Activated CD4-positive, alpha-beta T cell treated with anti-CD3 and anti-CD28 coated beads, Interleukin-2, amount 10 ng/mL, durations not matched to agents 7 days and 5 days (primary cell): ENCODE results near the gene VPS26A. TPM values are rescaled to one million over a fixed set of nuclear protein-coding genes. Genes with fewer than 3 reads are reported as not detected.
A peak's percentile ranks its signal among the peaks of the same experiment; 100 is the strongest.
"Not testable (repeated sequence)": the region's sequence is repeated elsewhere in the genome, so short reads cannot be mapped to it uniquely, and the experiment has no call there.

ENCODE experiments used
- CTCF ChIA-PET: fragments of 350-600 bp; sonication (Branson Sonifier 250); formaldehyde crosslinking; loops from one replicate; lab custom pipeline; 2021; ENCODE audit warnings: antibody characterized with exemption; lab: Charles Lee
- POLR2A ChIA-PET: fragments of 350-600 bp; sonication (Branson Sonifier 250); formaldehyde crosslinking; loops from one replicate; lab custom pipeline; 2021; ENCODE audit warnings: antibody characterized with exemption; lab: Charles Lee
- DNase-seq: peaks from one replicate; pipeline ENCODE4 v3.0.0-alpha.2; 2020
- H3K27ac Mint-ChIP-seq: one replicate; pipeline ENCODE4 v1.8.0; 2021; ENCODE audit warnings: mild to moderate bottlenecking, moderate library complexity, mixed read lengths
- H3K27me3 Mint-ChIP-seq: one replicate; pipeline ENCODE4 v1.8.0; 2021; ENCODE audit warnings: mixed read lengths
- H3K36me3 Mint-ChIP-seq: one replicate; pipeline ENCODE4 v1.8.0; 2021; ENCODE audit warnings: low read depth, mixed read lengths
- H3K4me1 Mint-ChIP-seq: one replicate; pipeline ENCODE4 v1.8.0; 2021; ENCODE audit warnings: mixed read lengths
- H3K4me3 Mint-ChIP-seq: one replicate; pipeline ENCODE4 v1.8.0; 2021; ENCODE audit warnings: mild to moderate bottlenecking, moderate library complexity, mixed read lengths
- H3K9me3 Mint-ChIP-seq: one replicate; pipeline ENCODE4 v1.8.0; 2021; ENCODE audit warnings: mixed read lengths
- total RNA-seq, 2 experiments: library from RNA; stranded (reverse); gene quantifications; one replicate each; pipeline ENCODE4 v1.2.3, GENCODE V29; 2021

VPS26A gene
- total RNA-seq, 2 experiments from 2014 or later = 38.2 to 40.5 TPM

GRCh38 chr10:69146759-69147158 is 22.8 kb downstream of the VPS26A start:
- Mint-ChIP-seq H3K9me3 (no peaks in the 10 kb centered on the region), H3K27me3 (no peaks in the 10 kb centered on the region), H3K27ac (no peak overlapping the region), H3K4me1 (peaks cover 23% of the 10 kb centered on the region), H3K36me3 (peaks cover 2% of the 10 kb centered on the region), H3K4me3 (no peak overlapping the region)
- CTCF ChIA-PET = no interaction called here
- POLR2A ChIA-PET = interaction anchor here (0.6 kb wide), 1 partner anchor 77 kb away, joined by 3 read pairs; no protein-coding TSS in a partner anchor
- DNase-seq = no peak

- no peak for DNase-seq
- no peak overlapping the region for H3K27ac Mint-ChIP-seq
Measured at GRCh38 chr10:69151984-69152383, 28.0 kb downstream of the VPS26A start.

GRCh38 chr10:69153227-69153626 is 29.2 kb downstream of the VPS26A start:
- H3K4me1 Mint-ChIP-seq = peaks cover 6% of the 10 kb centered on the region
- no peaks in the 10 kb centered on the region for H3K27me3 Mint-ChIP-seq
- no peak for DNase-seq
- no peaks in the 10 kb centered on the region for H3K9me3 Mint-ChIP-seq
- H3K4me3 Mint-ChIP-seq = no peak overlapping the region
- POLR2A ChIA-PET = no interaction called here
- H3K36me3 Mint-ChIP-seq = peaks cover 9% of the 10 kb centered on the region
- no peak overlapping the region for H3K27ac Mint-ChIP-seq
- CTCF ChIA-PET = interaction anchor here (1.9 kb wide), 1 partner anchor 9 kb away, joined by 5 read pairs; no protein-coding TSS in a partner anchor

More at GRCh38 chr10:69151984-69152383, 28.0 kb downstream of the VPS26A start:
- ChIA-PET POLR2A (interaction anchor here (0.8 kb wide), 1 partner anchor 245 kb away, joined by 4 read pairs; no protein-coding TSS in a partner anchor), CTCF (interaction anchor here (0.6 to 1.9 kb wide), 4 partner anchors 10 to 169 kb away, joined by 4 to 5 read pairs (median 4); no protein-coding TSS in a partner anchor)
- peaks cover 5% of the 10 kb centered on the region for H3K36me3 Mint-ChIP-seq
- H3K27me3 Mint-ChIP-seq = no peaks in the 10 kb centered on the region
- peaks cover 10% of the 10 kb centered on the region for H3K4me1 Mint-ChIP-seq
- H3K9me3 Mint-ChIP-seq = no peaks in the 10 kb centered on the region
- H3K4me3 Mint-ChIP-seq = no peak overlapping the region

GRCh38 chr10:69160809-69161241 is 36.8 kb downstream of the VPS26A start:
- Mint-ChIP-seq H3K27me3 (no peaks in the 10 kb centered on the region), H3K9me3 (no peaks in the 10 kb centered on the region), H3K27ac (no peak overlapping the region), H3K4me1 (no peaks in the 10 kb centered on the region), H3K4me3 (no peak overlapping the region), H3K36me3 (peaks cover 30% of the 10 kb centered on the region)
- DNase-seq = no peak
- ChIA-PET CTCF (interaction anchor here (1.7 kb wide), 1 partner anchor 44 kb away, joined by 3 read pairs; no protein-coding TSS in a partner anchor), POLR2A (no interaction called here)

GRCh38 chr10:69168493-69168892 is 44.5 kb downstream of the VPS26A start:
- H3K4me1 Mint-ChIP-seq = peaks cover 4% of the 10 kb centered on the region
- CTCF ChIA-PET = interaction anchor here (0.6 to 1.8 kb wide), 3 partner anchors 42 to 76 kb away, joined by 3 to 6 read pairs (median 3); no protein-coding TSS in a partner anchor
- no peaks in the 10 kb centered on the region for H3K9me3 Mint-ChIP-seq
- peaks cover 35% of the 10 kb centered on the region for H3K36me3 Mint-ChIP-seq
- H3K27me3 Mint-ChIP-seq = no peaks in the 10 kb centered on the region
- no peak overlapping the region for H3K4me3 Mint-ChIP-seq
- H3K27ac Mint-ChIP-seq = no peak overlapping the region
- DNase-seq = no peak
- POLR2A ChIA-PET = no interaction called here

GRCh38 chr10:69172241-69172982 is 48.4 kb downstream of the VPS26A start:
- no peaks in the 10 kb centered on the region for H3K9me3 Mint-ChIP-seq
- H3K27ac Mint-ChIP-seq = no peak overlapping the region
- no peak for DNase-seq
- ChIA-PET CTCF (no interaction called here), POLR2A (no interaction called here)
- H3K4me1 Mint-ChIP-seq = peaks cover 4% of the 10 kb centered on the region
- H3K4me3 Mint-ChIP-seq = no peak overlapping the region
- H3K27me3 Mint-ChIP-seq = no peaks in the 10 kb centered on the region
- H3K36me3 Mint-ChIP-seq = peaks cover 24% of the 10 kb centered on the region

- H3K4me3 Mint-ChIP-seq, H3K9me3 Mint-ChIP-seq, DNase-seq, H3K27me3 Mint-ChIP-seq, POLR2A ChIA-PET, H3K27ac Mint-ChIP-seq: not testable (repeated sequence)
- Mint-ChIP-seq H3K36me3 (peaks cover 17% of the 10 kb centered on the region), H3K4me1 (peaks cover 15% of the 10 kb centered on the region)
- CTCF ChIA-PET = interaction anchor here (1.0 to 1.1 kb wide), 2 partner anchors 10 to 30 kb away, joined by 3 read pairs; no protein-coding TSS in a partner anchor
Measured at GRCh38 chr10:69175326-69175725, 51.3 kb downstream of the VPS26A start.

GRCh38 chr10:69176823-69177222 is 52.8 kb downstream of the VPS26A start:
- ChIA-PET CTCF (no interaction called here), POLR2A (no interaction called here)
- Mint-ChIP-seq H3K36me3 (peaks cover 4% of the 10 kb centered on the region), H3K4me3 (no peak overlapping the region), H3K9me3 (no peaks in the 10 kb centered on the region), H3K4me1 (peaks cover 26% of the 10 kb centered on the region), H3K27me3 (no peaks in the 10 kb centered on the region), H3K27ac (no peak overlapping the region)
- no peak for DNase-seq

- H3K27ac Mint-ChIP-seq = peak overlapping the region; percentile 99
- H3K4me3 Mint-ChIP-seq = peak overlapping the region; percentile 89
- H3K9me3 Mint-ChIP-seq = no peaks in the 10 kb centered on the region
- H3K36me3 Mint-ChIP-seq = no peaks in the 10 kb centered on the region
- POLR2A ChIA-PET = interaction anchor here (0.5 kb wide), 1 partner anchor 53 kb away, joined by 3 read pairs; no protein-coding TSS in a partner anchor
- CTCF ChIA-PET = no interaction called here
- peaks cover 35% of the 10 kb centered on the region for H3K4me1 Mint-ChIP-seq
- H3K27me3 Mint-ChIP-seq = no peaks in the 10 kb centered on the region
- DNase-seq = peak; percentile 48
Measured at GRCh38 chr10:69179089-69179742, 55.2 kb downstream of the VPS26A start.

GRCh38 chr10:69179743-69180524 is 56.0 kb downstream of the VPS26A start, which contains the start of gene SUPV3L1:
TSS of gene SUPV3L1 (plus strand) at chr10:69180234. CDS start at chr10:69180292, 58 bp downstream.
- peaks cover 39% of the 10 kb centered on the region for H3K4me1 Mint-ChIP-seq
- H3K4me3 Mint-ChIP-seq = peak within 1 kb of the TSS; percentile 89
- H3K27ac Mint-ChIP-seq = peak within 1 kb of the TSS; percentile 99
- CTCF ChIA-PET = interaction anchor here (0.7 kb wide), 1 partner anchor 227 kb away, joined by 4 read pairs; no protein-coding TSS in a partner anchor
- no peaks in the 10 kb centered on the region for H3K9me3 Mint-ChIP-seq
- H3K36me3 Mint-ChIP-seq = no peaks in the 10 kb centered on the region
- POLR2A ChIA-PET = interaction anchor here (0.5 kb wide), 1 partner anchor 53 kb away, joined by 3 read pairs; no protein-coding TSS in a partner anchor
- H3K27me3 Mint-ChIP-seq = no peaks in the 10 kb centered on the region
- peak; percentile 91 for DNase-seq

- CTCF ChIA-PET = interaction anchor here (0.7 kb wide), 1 partner anchor 227 kb away, joined by 4 read pairs; no protein-coding TSS in a partner anchor
- Mint-ChIP-seq H3K36me3 (peaks cover under 1% of the 10 kb centered on the region), H3K4me1 (peaks cover 42% of the 10 kb centered on the region), H3K27me3 (no peaks in the 10 kb centered on the region), H3K9me3 (no peaks in the 10 kb centered on the region), H3K4me3 (peak overlapping the region; percentile 89), H3K27ac (peak overlapping the region; percentile 99)
- peak; percentile 29 for DNase-seq
- POLR2A ChIA-PET = no interaction called here
Measured at GRCh38 chr10:69180525-69181204, 56.7 kb downstream of the VPS26A start.
